H1 (cell line): ENCODE data around the gene C1orf174. TPM values are rescaled to one million over a fixed set of nuclear protein-coding genes. Genes with fewer than 3 reads are reported as not detected.
A peak's percentile ranks its signal among the peaks of the same experiment; 100 is the strongest.

Source experiments
- CTCF ChIA-PET: fragments of 300-600 bp; sonication (Branson Sonifier 250); formaldehyde crosslinking; loops from one replicate; lab custom pipeline; 2021; ENCODE audit not compliant: partially characterized antibody; lab: Charles Lee
- POLR2A ChIA-PET: fragments of 300-600 bp; sonication (Branson Sonifier 250); formaldehyde crosslinking; loops from one replicate; lab custom pipeline; 2021; ENCODE audit warnings: inconsistent platforms; ENCODE audit not compliant: partially characterized antibody; lab: Charles Lee
- DNase-seq, 2 experiments: peaks; one replicate each; pipeline versions ENCODE4 v3.0.0 to v3.0.0-alpha.2; 2010 to 2022; ENCODE audit warnings: low spot score in 2 of 2, low read depth in 1 of 2, mixed read lengths in 1 of 2
- FAIRE-seq: peaks from 2 replicates; lab custom pipeline; 2011; peaks lifted over from hg19 to GRCh38; lab: Jason Lieb, UNC
- H2AFZ ChIP-seq: 2 replicates; pipeline ENCODE4 v1.8.1; 2012; ENCODE audit warnings: low read length, inconsistent platforms
- H2AK5ac ChIP-seq: 2 replicates; pipeline ENCODE4 v1.6.1; 2013; ENCODE audit warnings: low read depth, low read length
- H2BK120ac ChIP-seq: replicated peaks from 2 replicates; pipeline ENCODE3; 2013; ENCODE audit warnings: low read depth, low read length, inconsistent platforms
- H2BK12ac ChIP-seq: 2 replicates; pipeline ENCODE4 v1.6.1; 2013; ENCODE audit warnings: low read depth, low read length
- H2BK15ac ChIP-seq: 2 replicates; pipeline ENCODE4 v1.6.1; 2013; ENCODE audit warnings: low read length
- H2BK20ac ChIP-seq: 2 replicates; pipeline ENCODE4 v1.6.1; 2013; ENCODE audit warnings: low read length
- H2BK5ac ChIP-seq: 2 replicates; pipeline ENCODE4 v1.6.1; 2013; ENCODE audit warnings: low read depth, low read length
- H3K14ac ChIP-seq: 2 replicates; pipeline ENCODE4 v1.6.1; 2013; ENCODE audit warnings: inconsistent platforms; ENCODE audit not compliant: insufficient read length
- H3K18ac ChIP-seq: 2 replicates; pipeline ENCODE4 v1.6.1; 2013; ENCODE audit warnings: low read length; ENCODE audit errors: extremely low read depth
- H3K23ac ChIP-seq: 2 replicates; pipeline ENCODE4 v1.6.1; 2013; ENCODE audit warnings: inconsistent platforms; ENCODE audit not compliant: insufficient read length
- H3K23me2 ChIP-seq: 2 replicates; pipeline ENCODE4 v1.6.1; 2013; ENCODE audit warnings: low read depth, low read length
- H3K27ac ChIP-seq: 2 replicates; pipeline ENCODE4 v1.6.1; 2011; ENCODE audit warnings: low read depth, low read length, inconsistent platforms
- H3K27me3 ChIP-seq, 4 experiments: replicated peaks in 1 of 4; 1 replicate in 1 of 4; 2 replicates in 3 of 4; pipeline versions ENCODE4 v1.6.1 to v1.8.1; 2011 to 2013; ENCODE audit warnings: low read length in 3 of 4, mild to moderate bottlenecking in 3 of 4, inconsistent platforms in 2 of 4, mixed read lengths in 2 of 4, moderate library complexity in 1 of 4; ENCODE audit not compliant: control insufficient read depth in 3 of 4, insufficient read depth in 3 of 4; ENCODE audit errors: extremely low read depth in 1 of 4
- H3K36me3 ChIP-seq, 4 experiments: 2 replicates each; pipeline versions ENCODE4 v1.6.1 to v1.8.1; 2011 to 2013; ENCODE audit warnings: mild to moderate bottlenecking in 4 of 4, low read length in 3 of 4, moderate library complexity in 2 of 4, control low read depth in 1 of 4, inconsistent platforms in 1 of 4; ENCODE audit not compliant: insufficient read depth in 4 of 4, control insufficient read depth in 2 of 4
- H3K4ac ChIP-seq: replicated peaks from 2 replicates; pipeline ENCODE3; 2013; ENCODE audit warnings: low read length, low read depth, mixed read lengths, inconsistent platforms; ENCODE audit not compliant: insufficient read length
- H3K4me1 ChIP-seq, 4 experiments: replicated peaks in 1 of 4; 1 replicate in 1 of 4; 2 replicates in 3 of 4; pipeline versions ENCODE4 v1.6.1 to v1.8.1; 2011 to 2013; ENCODE audit warnings: low read length in 3 of 4, inconsistent platforms in 2 of 4, mixed read lengths in 1 of 4; ENCODE audit not compliant: insufficient read depth in 4 of 4, control insufficient read depth in 3 of 4
- H3K4me2 ChIP-seq, 2 experiments: 2 replicates each; pipeline versions ENCODE4 v1.6.1 to v1.8.1; 2011 to 2013; ENCODE audit warnings: low read depth in 2 of 2, low read length in 2 of 2, control low read depth in 1 of 2, inconsistent platforms in 1 of 2, mild to moderate bottlenecking in 1 of 2; ENCODE audit not compliant: insufficient read depth in 1 of 2
- H3K4me3 ChIP-seq, 4 experiments: fragments of 200-600, 300-600 bp in 1 of 4; sonication (generic), shearing (Covaris generic), sonication (Bioruptor Twin) in 1 of 4; 2 replicates each; pipeline versions ENCODE4 v1.5.1 to v1.8.1; 2011 to 2016; ENCODE audit warnings: low read length in 4 of 4, low read depth in 3 of 4, control low read depth in 2 of 4, inconsistent platforms in 2 of 4, mild to moderate bottlenecking in 2 of 4, mixed read lengths in 1 of 4, moderate library complexity in 1 of 4; ENCODE audit not compliant: insufficient read depth in 2 of 4; ENCODE audit errors: extremely low read depth in 1 of 4
- H3K56ac ChIP-seq: replicated peaks from 2 replicates; pipeline ENCODE3; 2013; ENCODE audit warnings: low read depth, mild to moderate bottlenecking, mixed read lengths, low read length, inconsistent platforms; ENCODE audit not compliant: insufficient read length
- H3K79me1 ChIP-seq: 2 replicates; pipeline ENCODE4 v1.6.1; 2013; ENCODE audit warnings: low read depth, low read length, control low read depth
- H3K79me2 ChIP-seq, 2 experiments: 2 replicates each; pipeline versions ENCODE4 v1.6.1 to v1.8.1; 2012 to 2013; ENCODE audit warnings: low read length in 2 of 2, mild to moderate bottlenecking in 2 of 2, inconsistent platforms in 1 of 2; ENCODE audit not compliant: insufficient read depth in 2 of 2, control insufficient read depth in 1 of 2
- H3K9ac ChIP-seq, 4 experiments: replicated peaks in 1 of 4; 1 replicate in 1 of 4; 2 replicates in 3 of 4; pipeline versions ENCODE4 v1.6.1 to v1.8.1; 2011 to 2013; ENCODE audit warnings: low read depth in 3 of 4, low read length in 3 of 4, control low read depth in 2 of 4, mild to moderate bottlenecking in 2 of 4, moderate library complexity in 2 of 4, inconsistent platforms in 1 of 4; ENCODE audit errors: extremely low read depth in 1 of 4
- H3K9me3 ChIP-seq, 2 experiments: 2 replicates each; pipeline versions ENCODE4 v1.6.1 to v1.8.1; 2012 to 2013; ENCODE audit warnings: mild to moderate bottlenecking in 2 of 2, moderate library complexity in 2 of 2, control low read depth in 1 of 2, inconsistent platforms in 1 of 2, low read depth in 1 of 2, low read length in 1 of 2, mixed read lengths in 1 of 2; ENCODE audit not compliant: insufficient read depth in 2 of 2
- H4K20me1 ChIP-seq, 2 experiments: replicated peaks in 1 of 2; 2 replicates each; pipeline versions ENCODE3 to v1.8.1; 2011 to 2013; ENCODE audit warnings: inconsistent platforms in 2 of 2, low read length in 2 of 2, mild to moderate bottlenecking in 1 of 2; ENCODE audit not compliant: insufficient read depth in 2 of 2, control insufficient read depth in 1 of 2
- H4K5ac ChIP-seq: 2 replicates; pipeline ENCODE4 v1.6.1; 2013; ENCODE audit warnings: low read length, low read depth, mixed read lengths, inconsistent platforms; ENCODE audit not compliant: insufficient read length
- H4K8ac ChIP-seq: 2 replicates; pipeline ENCODE4 v1.8.0; 2013; ENCODE audit warnings: mild to moderate bottlenecking, moderate library complexity, low read length, inconsistent platforms; ENCODE audit not compliant: insufficient read depth; ENCODE audit errors: extremely low read depth
- H4K91ac ChIP-seq: replicated peaks from 2 replicates; pipeline ENCODE3; 2013; ENCODE audit warnings: low read length, mixed read lengths, inconsistent platforms; ENCODE audit not compliant: insufficient read length
- BRCA1 ChIP-seq: IDR thresholded peaks from 2 replicates; pipeline ENCODE4 v1.6.1; 2012; ENCODE audit warnings: low read depth, low read length, improper control_type of control experiment
- CTCF ChIP-seq, 3 experiments: IDR thresholded peaks; 1 replicate in 2 of 3; 2 replicates in 1 of 3; pipeline versions ENCODE4 v1.5.1 to v1.6.1; 2011; ENCODE audit warnings: low read length in 3 of 3, mild to moderate bottlenecking in 3 of 3, inconsistent platforms in 2 of 3, low read depth in 1 of 3, moderate library complexity in 1 of 3; ENCODE audit not compliant: insufficient read depth in 1 of 3; ENCODE audit errors: control extremely low read depth in 1 of 3
- NRF1 ChIP-seq: IDR thresholded peaks from 2 replicates; pipeline ENCODE4 v1.6.1; 2011; ENCODE audit warnings: mild to moderate bottlenecking, low read depth, low read length, improper control_type of control experiment
- RAD21 ChIP-seq, 2 experiments: IDR thresholded peaks in 1 of 2; conservative IDR thresholded peaks in 1 of 2; 2 replicates each; pipeline ENCODE4 v1.6.1; 2011; ENCODE audit warnings: low read depth in 2 of 2, low read length in 2 of 2, improper control_type of control experiment in 1 of 2, inconsistent platforms in 1 of 2, mild to moderate bottlenecking in 1 of 2, moderate library complexity in 1 of 2
- RFX5 ChIP-seq: IDR thresholded peaks from 2 replicates; pipeline ENCODE4 v1.6.1; 2011; ENCODE audit warnings: low read depth, low read length, improper control_type of control experiment, borderline replicate concordance
- SIN3A ChIP-seq, 2 experiments: IDR thresholded peaks in 1 of 2; conservative IDR thresholded peaks in 1 of 2; 2 replicates each; pipeline ENCODE4 v1.6.1; 2011 to 2012; ENCODE audit warnings: low read length in 2 of 2, improper control_type of control experiment in 1 of 2, low read depth in 1 of 2, mild to moderate bottlenecking in 1 of 2
- TEAD4 ChIP-seq: IDR thresholded peaks from 2 replicates; pipeline ENCODE4 v1.6.1; 2012; ENCODE audit warnings: low read depth, low read length, inconsistent platforms, mixed read lengths
- WGBS, 2 experiments: shearing (Covaris generic) in 1 of 2; methylation state at CpG; one replicate each; pipeline versions ENCODE4 v1.1.6 to v1.1.7; 2013 to 2015; ENCODE audit warnings: low lambda C conversion rate in 2 of 2, mixed read lengths in 2 of 2, inconsistent platforms in 1 of 2, low coverage in 1 of 2, missing lambda C conversion rate in 1 of 2; ENCODE audit not compliant: insufficient replicate concordance in 2 of 2, insufficient coverage in 1 of 2, insufficient read length in 1 of 2; ENCODE audit errors: extremely low coverage in 1 of 2, missing lambda C conversion rate in 1 of 2; 5-methylcytosine and 5-hydroxymethylcytosine counted together
- polyA plus RNA-seq, 7 experiments: library from polyadenylated mRNA; depleted of rRNA in 3 of 7; stranded (reverse) in 5 of 7; unstranded in 2 of 7; fragments of >200 nt in 5 of 7; fragments of 200-250 nt in 2 of 7; gene quantifications; 1 replicate in 5 of 7; 2 replicates in 1 of 7; 4 replicates in 1 of 7; pipeline versions ENCODE4 v1.2.1 to v1.2.3, GENCODE V29; 2011 to 2013; ENCODE audit warnings: missing spikeins in 2 of 7, mixed read lengths in 2 of 7
- total RNA-seq: library from RNA; stranded (reverse); fragmentation: NEBNext Ultra II Directional; extraction: Animal tissue kit (Norgen Biotek cat#: 25700); gene quantifications from 2 replicates; pipeline ENCODE4 v1.2.1, GENCODE V29; 2021

C1orf174 gene
- total and polyA plus RNA-seq, 2 of the 8 experiments (the other 6 are each of a cell fraction or from before 2014, with no cell fraction given), result 28.4 to 32.4 TPM

GRCh38 chr1:3910857-3911845 is 11.1 kb upstream of the C1orf174 start:
- peak overlapping the region; percentile 10; the same call in 1 of the 2 replicates for H2BK12ac ChIP-seq
- H3K27ac ChIP-seq, result no peak overlapping the region
- no peak overlapping the region for H3K56ac ChIP-seq
- no peaks in the 10 kb centered on the region for H3K79me1 ChIP-seq
- POLR2A ChIA-PET, result no interaction called here
- FAIRE-seq (no peak), DNase-seq (peak; percentile 75 to 95)
- H2BK120ac ChIP-seq, result peak overlapping the region; percentile 10
- H3K14ac ChIP-seq, result no peak overlapping the region
- no peak overlapping the region for H3K4ac ChIP-seq
- 36% methylated on average over 35 of the region's 35 CpGs; no CpG with 5 or more reads in 1 of the 2 experiments for WGBS, 2 experiments
- H3K4me1 ChIP-seq, result peaks cover 0 to 8% (median 4%) of the 10 kb centered on the region in 4 experiments; a peak in 3 of 7 replicates
- H3K23ac ChIP-seq, result no peak overlapping the region
- no peak overlapping the region for H2BK20ac ChIP-seq
- H2AK5ac ChIP-seq, result no peak overlapping the region
- H4K91ac ChIP-seq, result peak overlapping the region; percentile 10
- H3K9me3 ChIP-seq, result no peaks in the 10 kb centered on the region
- peak overlapping the region in 1 of 2 experiments; percentile 64; a peak in 3 of 4 replicates for H3K4me2 ChIP-seq
- CTCF ChIA-PET, result interaction anchor here (0.6 to 1.0 kb wide), 5 partner anchors 24 to 220 kb away, joined by 3 read pairs; no protein-coding TSS in a partner anchor
- H3K27me3 ChIP-seq, result no peaks in the 10 kb centered on the region; a peak in 1 of 7 replicates
- peak overlapping the region; percentile 48; the same call in 1 of the 2 replicates for H2BK15ac ChIP-seq
- H3K36me3 ChIP-seq, result no peaks in the 10 kb centered on the region
- peak overlapping the region in 1 of 4 experiments; percentile 40; a peak in 1 of 8 replicates for H3K4me3 ChIP-seq
- no peaks in the 10 kb centered on the region for H3K79me2 ChIP-seq
- H4K5ac ChIP-seq, result no peak overlapping the region
- no peak overlapping the region for H2BK5ac ChIP-seq
- H4K8ac ChIP-seq, result peak overlapping the region; percentile 9; the same call in 1 of the 2 replicates
- H3K23me2 ChIP-seq, result no peaks in the 10 kb centered on the region; the same call in 1 of the 2 replicates
- H4K20me1 ChIP-seq, result no peaks in the 10 kb centered on the region
- H3K18ac ChIP-seq, result peak overlapping the region; percentile 22; the same call in 1 of the 2 replicates
- H2AFZ ChIP-seq, result no peak overlapping the region
- no peak overlapping the region for H3K9ac ChIP-seq
- TF ChIP-seq TEAD4, result peak; percentile 87
- no peak for TF ChIP-seq BRCA1
- TF ChIP-seq NRF1, result no peak
- TF ChIP-seq SIN3A (conservative IDR thresholded peaks at IDR 0.05 in 1 of 2, IDR thresholded peaks at IDR 0.05 in 1 of 2; ENCODE audit: low read depth in 1 of 2, low read length in 2 of 2), result no peak; a peak in 1 of 4 replicates
- TF ChIP-seq CTCF (IDR thresholded peaks at IDR 0.05; ENCODE audit: control extremely low read depth in 1 of 3, insufficient read depth in 1 of 3, low read depth in 1 of 3, low read length in 3 of 3), result peak in 2 of 3 experiments; percentile 88 to 95; a peak in 3 of 4 replicates
- TF ChIP-seq RAD21 (IDR thresholded peaks at IDR 0.05 in 1 of 2, conservative IDR thresholded peaks at IDR 0.05 in 1 of 2; ENCODE audit: low read depth in 2 of 2, low read length in 2 of 2), result peak; percentile 98
- no peak for TF ChIP-seq RFX5
